ENCODE data around the gene OR4E1.
"Not testable (repeated sequence)": the region's sequence is repeated elsewhere in the genome, so short reads cannot be mapped to it uniquely, and the experiment has no call there.

The OR4E1 gene

GRCh38 chr14:21653331-21653885, 20.2 kb downstream of the OR4E1 start, which contains the start of gene OR4E2:
Gene OR4E2 (plus strand): TSS chr14:21653835. CDS start chr14:21665083, 11,248 bp downstream.
- no peak for DNase-seq (ENCODE audit: low read depth)

GRCh38 chr14:21652209-21652808, 21.3 kb downstream of the OR4E1 start:
- DNase-seq (ENCODE audit: low read depth) = no peak

GRCh38 chr14:21647380-21647779, 26.2 kb downstream of the OR4E1 start:
- DNase-seq (ENCODE audit: low read depth) = no peak

- DNase-seq (ENCODE audit: low read depth) = no peak
These were observed 30.2 kb downstream of the OR4E1 start for GRCh38 chr14:21643407-21643806.

GRCh38 chr14:21642683-21643082, 30.9 kb downstream of the OR4E1 start:
- no peak for DNase-seq (ENCODE audit: low read depth)

- DNase-seq (ENCODE audit: low read depth) = no peak
These were observed 38.8 kb downstream of the OR4E1 start, which contains the start of gene OR10G2 for GRCh38 chr14:21634840-21635239. Gene OR10G2 (minus strand): TSS chr14:21634940. CDS start chr14:21634842, 98 bp downstream.

- no peak for DNase-seq (ENCODE audit: low read depth)
These were observed 42.5 kb downstream of the OR4E1 start for GRCh38 chr14:21631084-21631483.

GRCh38 chr14:21630503-21630902, 43.1 kb downstream of the OR4E1 start:
- DNase-seq (ENCODE audit: low read depth) = not testable (repeated sequence)

GRCh38 chr14:21626491-21627230, 47.0 kb downstream of the OR4E1 start:
- peak; percentile 22 for DNase-seq (ENCODE audit: low read depth)

Data from non-pigmented ciliary epithelial cell (primary cell).